Thyroid gland (tissue), 4 donors: ENCODE results near the gene DPF3.

Source experiments
- POLR2A ChIP-seq, 2 donors: fragments of 450-650 bp; IDR thresholded peaks; one replicate each; pipeline ENCODE4 v1.6.1; 2017; ENCODE audit warnings: antibody characterized with exemption in 2 of 2, mild to moderate bottlenecking in 2 of 2, moderate library complexity in 1 of 2
- TF ChIP-seq, protein P1 (sequence below), 6 experiments: fragments of 200-600 bp in 3 of 6; fragments of 450-650 bp in 3 of 6; sonication (generic) in 3 of 6; IDR thresholded peaks; one replicate each; pipeline ENCODE4 v1.5.1; 2016 to 2019; ENCODE audit warnings: antibody characterized with exemption in 6 of 6, mild to moderate bottlenecking in 2 of 6, inconsistent platforms in 1 of 6, moderate library complexity in 1 of 6

DNA sequence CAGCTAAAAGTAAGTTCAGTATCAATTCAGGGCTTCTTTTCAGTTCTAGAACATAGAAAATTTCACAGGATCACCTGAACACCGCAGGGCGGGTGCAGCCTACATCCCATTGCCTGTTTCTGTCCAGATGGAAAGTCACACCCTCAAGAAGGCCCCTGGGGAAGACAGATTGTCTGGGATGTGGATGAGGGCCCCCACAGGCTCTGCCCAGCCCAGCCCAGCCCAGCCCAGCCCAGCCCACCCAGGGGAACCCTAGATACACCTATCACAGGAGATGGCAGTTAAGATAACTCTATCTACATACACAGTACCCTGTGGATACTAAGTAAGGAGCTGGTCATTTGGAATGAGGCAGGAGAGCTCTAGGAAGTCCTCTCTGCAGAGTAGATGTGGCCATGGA is 68.4 kb downstream of the DPF3 start:
- TF ChIP-seq, protein P1, sequence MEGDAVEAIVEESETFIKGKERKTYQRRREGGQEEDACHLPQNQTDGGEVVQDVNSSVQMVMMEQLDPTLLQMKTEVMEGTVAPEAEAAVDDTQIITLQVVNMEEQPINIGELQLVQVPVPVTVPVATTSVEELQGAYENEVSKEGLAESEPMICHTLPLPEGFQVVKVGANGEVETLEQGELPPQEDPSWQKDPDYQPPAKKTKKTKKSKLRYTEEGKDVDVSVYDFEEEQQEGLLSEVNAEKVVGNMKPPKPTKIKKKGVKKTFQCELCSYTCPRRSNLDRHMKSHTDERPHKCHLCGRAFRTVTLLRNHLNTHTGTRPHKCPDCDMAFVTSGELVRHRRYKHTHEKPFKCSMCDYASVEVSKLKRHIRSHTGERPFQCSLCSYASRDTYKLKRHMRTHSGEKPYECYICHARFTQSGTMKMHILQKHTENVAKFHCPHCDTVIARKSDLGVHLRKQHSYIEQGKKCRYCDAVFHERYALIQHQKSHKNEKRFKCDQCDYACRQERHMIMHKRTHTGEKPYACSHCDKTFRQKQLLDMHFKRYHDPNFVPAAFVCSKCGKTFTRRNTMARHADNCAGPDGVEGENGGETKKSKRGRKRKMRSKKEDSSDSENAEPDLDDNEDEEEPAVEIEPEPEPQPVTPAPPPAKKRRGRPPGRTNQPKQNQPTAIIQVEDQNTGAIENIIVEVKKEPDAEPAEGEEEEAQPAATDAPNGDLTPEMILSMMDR (IDR thresholded peaks at IDR 0.05) = no peak
- no peak for TF ChIP-seq POLR2A (IDR thresholded peaks at IDR 0.05)
